Measurements from ENCODE around the gene CNGA4.
"Not testable (repeated sequence)": the region's sequence is repeated elsewhere in the genome, so short reads cannot be mapped to it uniquely, and the experiment has no call there.

The CNGA4 gene

DNA sequence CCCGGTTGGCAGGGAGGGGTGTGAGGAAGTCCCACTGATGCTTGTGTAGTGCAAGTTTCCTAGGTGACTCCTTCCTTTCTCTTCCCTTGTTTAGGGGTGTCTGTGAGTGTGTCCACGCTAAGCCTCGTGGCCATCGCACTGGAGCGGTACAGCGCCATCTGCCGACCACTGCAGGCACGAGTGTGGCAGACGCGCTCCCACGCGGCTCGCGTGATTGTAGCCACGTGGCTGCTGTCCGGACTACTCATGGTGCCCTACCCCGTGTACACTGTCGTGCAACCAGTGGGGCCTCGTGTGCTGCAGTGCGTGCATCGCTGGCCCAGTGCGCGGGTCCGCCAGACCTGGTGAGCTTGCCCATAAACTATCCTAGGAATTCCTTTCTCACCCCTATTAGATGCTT, 31.1 kb downstream of the CNGA4 start:
- DNase-seq: no peak

- no peak for DNase-seq
These were observed 31.8 kb downstream of the CNGA4 start for GRCh38 chr11:6270584-6271246.

DNA sequence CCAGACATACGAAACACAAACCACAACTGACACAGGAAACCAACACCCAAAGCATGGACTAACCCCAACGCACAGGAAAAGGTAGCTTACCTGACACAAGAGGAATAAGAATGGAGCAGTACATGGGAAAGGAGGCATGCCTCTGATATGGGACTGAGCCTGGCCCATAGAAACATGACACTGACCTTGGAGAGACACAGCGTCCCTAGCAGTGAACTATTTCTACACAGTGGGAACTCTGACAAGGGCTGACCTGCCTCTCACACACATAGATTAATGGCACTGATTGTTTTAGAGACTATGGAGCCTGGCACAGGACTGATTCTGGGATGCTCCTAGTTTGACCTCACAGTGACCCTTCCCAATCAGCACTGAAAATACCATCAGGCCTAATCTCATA, 32.7 kb downstream of the CNGA4 start:
- DNase-seq: no peak

DNA sequence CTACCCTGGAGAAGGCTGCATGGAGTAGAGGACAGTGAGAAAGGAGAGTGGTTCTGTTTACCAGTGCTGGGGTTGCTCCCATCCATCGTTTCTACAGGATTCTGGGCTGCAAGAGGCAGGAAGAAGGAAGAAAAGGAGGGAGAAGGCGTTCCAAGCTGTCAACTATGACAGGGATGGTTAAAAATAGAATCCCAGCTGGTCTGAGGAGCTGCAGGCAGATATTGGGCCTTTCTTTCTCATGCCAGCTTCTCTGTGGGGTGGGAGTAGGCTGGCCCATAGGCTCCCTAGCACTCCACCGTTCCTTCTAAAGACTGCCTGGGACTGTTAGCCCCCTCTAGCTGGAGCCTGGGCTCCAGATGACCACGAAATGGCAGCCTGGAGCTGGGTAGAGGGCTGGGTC, 34.3 kb downstream of the CNGA4 start:
- DNase-seq: no peak

DNA sequence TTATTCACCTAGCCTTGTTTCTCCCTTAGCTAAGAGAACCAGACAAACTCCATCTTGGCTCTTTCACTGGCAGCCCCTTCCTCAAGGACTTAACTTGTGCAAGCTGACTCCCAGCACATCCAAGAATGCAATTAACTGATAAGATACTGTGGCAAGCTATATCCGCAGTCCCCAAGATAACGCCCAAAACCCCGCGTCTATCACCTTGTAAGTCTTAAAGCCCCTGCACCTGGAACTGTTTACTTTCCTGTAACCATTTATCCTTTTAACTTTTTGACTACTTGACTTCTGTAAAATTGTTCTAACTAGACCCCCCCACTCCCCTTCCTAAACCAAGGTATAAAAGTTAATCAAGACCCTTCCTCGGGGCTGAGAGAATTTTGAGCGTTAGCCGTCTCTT, 41.9 kb downstream of the CNGA4 start:
- DNase-seq: not testable (repeated sequence)

DNA sequence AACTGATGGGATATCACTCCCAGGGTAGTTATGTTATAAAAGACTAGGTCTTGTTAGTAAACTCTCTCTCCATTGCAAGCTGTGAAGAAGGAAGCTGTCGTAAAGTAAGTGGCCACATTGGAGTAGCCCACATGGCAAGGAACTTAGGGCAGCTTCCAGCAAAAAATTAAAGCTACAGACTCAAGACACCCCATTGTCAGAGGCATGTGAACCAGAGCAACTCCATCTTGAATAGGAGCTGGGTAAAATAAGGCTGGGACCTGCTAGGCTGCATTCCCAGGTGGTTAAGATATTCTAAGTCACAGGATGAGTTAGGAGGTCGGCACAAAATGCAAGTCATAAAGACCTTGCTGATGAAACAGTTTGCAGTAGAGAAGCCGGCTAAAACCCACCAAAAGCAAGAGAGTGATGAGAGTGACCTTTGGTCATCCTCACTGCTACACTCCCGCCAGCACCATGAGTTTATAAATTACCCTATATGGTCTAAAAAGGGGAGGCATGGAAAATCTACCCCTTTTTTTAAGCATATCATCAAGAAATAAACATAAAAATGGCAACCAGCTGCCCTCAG, 44.6 kb downstream of the CNGA4 start:
- no peak for DNase-seq

DNA sequence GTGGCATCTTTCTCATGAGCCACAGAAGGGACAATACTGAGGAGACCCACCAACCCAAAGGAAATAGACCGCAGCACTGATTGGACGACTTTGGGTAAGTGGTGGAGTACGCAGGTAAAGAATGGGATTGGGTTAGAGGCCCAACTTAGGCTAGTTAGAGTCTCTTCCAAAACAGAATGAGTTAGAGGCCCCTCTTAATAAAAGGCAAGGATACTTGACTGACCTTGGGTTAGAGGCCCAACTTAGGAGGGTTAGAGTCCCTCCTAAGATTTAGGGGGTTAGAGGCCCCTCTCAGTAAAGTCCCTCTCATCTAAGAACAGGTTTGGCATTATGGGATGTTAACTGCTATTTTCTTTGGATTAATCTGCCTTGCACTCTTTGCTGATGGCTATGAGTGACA, 45.4 kb downstream of the CNGA4 start:
- no peak for DNase-seq

- no peak for DNase-seq
These were observed 46.1 kb downstream of the CNGA4 start for GRCh38 chr11:6285019-6285418.
